ENCODE results near the gene JMJD6. TPM values are rescaled to one million over a fixed set of nuclear protein-coding genes. Genes with fewer than 3 reads are reported as not detected.

Gene JMJD6
- total RNA-seq, 1 experiment from 2014 or later = 47.6 TPM

DNA sequence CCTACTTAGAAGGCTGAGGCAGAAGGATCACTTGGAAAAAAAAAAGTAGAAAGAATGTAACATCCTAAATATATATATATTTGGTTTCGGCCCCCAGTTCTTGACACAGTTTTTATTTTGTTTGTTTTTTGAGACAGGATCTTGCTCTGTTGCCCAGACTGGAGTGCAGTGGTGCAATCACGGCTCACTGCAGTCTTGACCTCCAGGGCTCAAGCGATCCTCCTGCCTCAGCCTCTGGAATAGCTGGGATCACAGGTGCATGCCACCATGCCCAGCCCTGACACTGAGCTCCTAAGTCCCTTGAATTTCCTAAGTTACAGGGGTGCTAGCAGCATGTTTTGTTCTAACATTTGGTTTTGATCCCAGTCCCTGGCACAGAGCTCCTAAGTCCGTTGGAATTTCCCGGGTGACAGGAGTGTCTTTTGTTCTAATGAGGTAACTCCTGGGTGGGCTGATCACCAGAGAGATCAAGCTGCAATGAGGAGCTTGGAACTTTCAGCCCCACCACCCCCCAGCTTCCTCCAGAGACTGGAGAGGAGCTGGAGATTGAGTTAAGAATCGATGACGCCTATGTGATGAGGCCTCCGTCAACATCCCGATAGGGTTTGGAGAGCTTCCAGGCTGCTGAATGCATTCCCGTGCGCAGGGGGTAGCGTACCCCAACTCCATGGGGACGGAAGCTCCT is 35.7 kb downstream of the JMJD6 start:
- TF ChIP-seq FOSL1 (IDR thresholded peaks at IDR 0.05; ENCODE audit: low read depth) (no peak), EZH2phosphoT487 (IDR thresholded peaks at IDR 0.05; ENCODE audit: borderline replicate concordance) (no peak), RAD21 (IDR thresholded peaks at IDR 0.05; ENCODE audit: low read depth) (no peak), CBX3 (IDR thresholded peaks at IDR 0.05; ENCODE audit: low read depth) (no peak), EGR1 (IDR thresholded peaks at IDR 0.05; ENCODE audit: low read depth) (no peak), POLR2A (IDR thresholded peaks at IDR 0.05; ENCODE audit: borderline replicate concordance, extremely low read depth, insufficient read depth, insufficient read length) (no peak), ELF1 (IDR thresholded peaks at IDR 0.05; ENCODE audit: borderline replicate concordance, low read depth) (no peak), SIN3A (IDR thresholded peaks at IDR 0.05; ENCODE audit: low read depth) (no peak)
- TF ChIP-seq, protein P1, sequence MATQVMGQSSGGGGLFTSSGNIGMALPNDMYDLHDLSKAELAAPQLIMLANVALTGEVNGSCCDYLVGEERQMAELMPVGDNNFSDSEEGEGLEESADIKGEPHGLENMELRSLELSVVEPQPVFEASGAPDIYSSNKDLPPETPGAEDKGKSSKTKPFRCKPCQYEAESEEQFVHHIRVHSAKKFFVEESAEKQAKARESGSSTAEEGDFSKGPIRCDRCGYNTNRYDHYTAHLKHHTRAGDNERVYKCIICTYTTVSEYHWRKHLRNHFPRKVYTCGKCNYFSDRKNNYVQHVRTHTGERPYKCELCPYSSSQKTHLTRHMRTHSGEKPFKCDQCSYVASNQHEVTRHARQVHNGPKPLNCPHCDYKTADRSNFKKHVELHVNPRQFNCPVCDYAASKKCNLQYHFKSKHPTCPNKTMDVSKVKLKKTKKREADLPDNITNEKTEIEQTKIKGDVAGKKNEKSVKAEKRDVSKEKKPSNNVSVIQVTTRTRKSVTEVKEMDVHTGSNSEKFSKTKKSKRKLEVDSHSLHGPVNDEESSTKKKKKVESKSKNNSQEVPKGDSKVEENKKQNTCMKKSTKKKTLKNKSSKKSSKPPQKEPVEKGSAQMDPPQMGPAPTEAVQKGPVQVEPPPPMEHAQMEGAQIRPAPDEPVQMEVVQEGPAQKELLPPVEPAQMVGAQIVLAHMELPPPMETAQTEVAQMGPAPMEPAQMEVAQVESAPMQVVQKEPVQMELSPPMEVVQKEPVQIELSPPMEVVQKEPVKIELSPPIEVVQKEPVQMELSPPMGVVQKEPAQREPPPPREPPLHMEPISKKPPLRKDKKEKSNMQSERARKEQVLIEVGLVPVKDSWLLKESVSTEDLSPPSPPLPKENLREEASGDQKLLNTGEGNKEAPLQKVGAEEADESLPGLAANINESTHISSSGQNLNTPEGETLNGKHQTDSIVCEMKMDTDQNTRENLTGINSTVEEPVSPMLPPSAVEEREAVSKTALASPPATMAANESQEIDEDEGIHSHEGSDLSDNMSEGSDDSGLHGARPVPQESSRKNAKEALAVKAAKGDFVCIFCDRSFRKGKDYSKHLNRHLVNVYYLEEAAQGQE (IDR thresholded peaks at IDR 0.05; ENCODE audit: low read depth) = no peak
- TF ChIP-seq, protein P2, sequence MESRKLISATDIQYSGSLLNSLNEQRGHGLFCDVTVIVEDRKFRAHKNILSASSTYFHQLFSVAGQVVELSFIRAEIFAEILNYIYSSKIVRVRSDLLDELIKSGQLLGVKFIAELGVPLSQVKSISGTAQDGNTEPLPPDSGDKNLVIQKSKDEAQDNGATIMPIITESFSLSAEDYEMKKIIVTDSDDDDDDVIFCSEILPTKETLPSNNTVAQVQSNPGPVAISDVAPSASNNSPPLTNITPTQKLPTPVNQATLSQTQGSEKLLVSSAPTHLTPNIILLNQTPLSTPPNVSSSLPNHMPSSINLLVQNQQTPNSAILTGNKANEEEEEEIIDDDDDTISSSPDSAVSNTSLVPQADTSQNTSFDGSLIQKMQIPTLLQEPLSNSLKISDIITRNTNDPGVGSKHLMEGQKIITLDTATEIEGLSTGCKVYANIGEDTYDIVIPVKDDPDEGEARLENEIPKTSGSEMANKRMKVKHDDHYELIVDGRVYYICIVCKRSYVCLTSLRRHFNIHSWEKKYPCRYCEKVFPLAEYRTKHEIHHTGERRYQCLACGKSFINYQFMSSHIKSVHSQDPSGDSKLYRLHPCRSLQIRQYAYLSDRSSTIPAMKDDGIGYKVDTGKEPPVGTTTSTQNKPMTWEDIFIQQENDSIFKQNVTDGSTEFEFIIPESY (IDR thresholded peaks at IDR 0.05; ENCODE audit: extremely low read depth, insufficient replicate concordance, low read length) = no peak
- TF ChIP-seq, protein P3, sequence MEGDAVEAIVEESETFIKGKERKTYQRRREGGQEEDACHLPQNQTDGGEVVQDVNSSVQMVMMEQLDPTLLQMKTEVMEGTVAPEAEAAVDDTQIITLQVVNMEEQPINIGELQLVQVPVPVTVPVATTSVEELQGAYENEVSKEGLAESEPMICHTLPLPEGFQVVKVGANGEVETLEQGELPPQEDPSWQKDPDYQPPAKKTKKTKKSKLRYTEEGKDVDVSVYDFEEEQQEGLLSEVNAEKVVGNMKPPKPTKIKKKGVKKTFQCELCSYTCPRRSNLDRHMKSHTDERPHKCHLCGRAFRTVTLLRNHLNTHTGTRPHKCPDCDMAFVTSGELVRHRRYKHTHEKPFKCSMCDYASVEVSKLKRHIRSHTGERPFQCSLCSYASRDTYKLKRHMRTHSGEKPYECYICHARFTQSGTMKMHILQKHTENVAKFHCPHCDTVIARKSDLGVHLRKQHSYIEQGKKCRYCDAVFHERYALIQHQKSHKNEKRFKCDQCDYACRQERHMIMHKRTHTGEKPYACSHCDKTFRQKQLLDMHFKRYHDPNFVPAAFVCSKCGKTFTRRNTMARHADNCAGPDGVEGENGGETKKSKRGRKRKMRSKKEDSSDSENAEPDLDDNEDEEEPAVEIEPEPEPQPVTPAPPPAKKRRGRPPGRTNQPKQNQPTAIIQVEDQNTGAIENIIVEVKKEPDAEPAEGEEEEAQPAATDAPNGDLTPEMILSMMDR (IDR thresholded peaks at IDR 0.05 in 2 of 3, conservative IDR thresholded peaks at IDR 0.05 in 1 of 3; ENCODE audit: borderline replicate concordance in 1 of 3, insufficient read depth in 1 of 3, low read depth in 2 of 3, low read length in 2 of 3) = no peak
- BruUV-seq (replicated peaks) = no TSS peak
- H3K79me2 ChIP-seq (ENCODE audit: insufficient read depth, low read length) = no peaks in the 10 kb centered on the region
- ChIA-PET POLR2A (interaction anchor here (0.7 to 1.1 kb wide), 2 partner anchors 19 to 420 kb away, joined by 3 to 4 read pairs; no protein-coding TSS in a partner anchor), CTCF (interaction anchor here (1.3 to 2.0 kb wide), 2 partner anchors 9 to 168 kb away, joined by 7 to 10 read pairs; no protein-coding TSS in a partner anchor), RAD21 (ENCODE audit: low non-redundant PET in 1 of 2, low total read pairs in 2 of 2, uncharacterized antibody in 2 of 2, unreplicated experiment in 2 of 2) (no interaction called here)
- peaks cover 22 to 24% of the 10 kb centered on the region in 2 experiments for H3K4me1 ChIP-seq (ENCODE audit: control insufficient read depth in 1 of 2, insufficient read depth in 2 of 2, low read length in 2 of 2)
- no peak overlapping the region for H3K9ac ChIP-seq (ENCODE audit: low read length)
- H3K9me3 ChIP-seq (ENCODE audit: control insufficient read depth in 1 of 2, insufficient read depth in 1 of 2, low read depth in 1 of 2, low read length in 2 of 2) = no peaks in the 10 kb centered on the region
- H3K4me3 ChIP-seq (replicated peaks in 1 of 2; ENCODE audit: low read depth in 1 of 2, low read length in 2 of 2) = no peak overlapping the region
- DNase-seq (ENCODE audit: low read depth, low spot score) (no peak), ATAC-seq (no peak)
- H3K27me3 ChIP-seq (ENCODE audit: insufficient read depth, low read length) = no peaks in the 10 kb centered on the region
- H3K36me3 ChIP-seq (ENCODE audit: control insufficient read depth in 1 of 2, insufficient read depth in 2 of 2, low read length in 2 of 2) = no peaks in the 10 kb centered on the region
- H2AFZ ChIP-seq (ENCODE audit: low read depth, low read length, poor library complexity, severe bottlenecking) = no peak overlapping the region
- H3K4me2 ChIP-seq (ENCODE audit: low read length) = no peak overlapping the region
- intact Hi-C loops (cut with micrococcal nuclease) = no loop called here
- no peak overlapping the region for H3K27ac ChIP-seq (ENCODE audit: low read depth, low read length)
- H3K9me2 ChIP-seq (ENCODE audit: insufficient read depth) = no peaks in the 10 kb centered on the region
- no peaks in the 10 kb centered on the region for H4K20me1 ChIP-seq (ENCODE audit: insufficient read depth)
